ENCODE data around the gene PDCD1LG2.

DNA sequence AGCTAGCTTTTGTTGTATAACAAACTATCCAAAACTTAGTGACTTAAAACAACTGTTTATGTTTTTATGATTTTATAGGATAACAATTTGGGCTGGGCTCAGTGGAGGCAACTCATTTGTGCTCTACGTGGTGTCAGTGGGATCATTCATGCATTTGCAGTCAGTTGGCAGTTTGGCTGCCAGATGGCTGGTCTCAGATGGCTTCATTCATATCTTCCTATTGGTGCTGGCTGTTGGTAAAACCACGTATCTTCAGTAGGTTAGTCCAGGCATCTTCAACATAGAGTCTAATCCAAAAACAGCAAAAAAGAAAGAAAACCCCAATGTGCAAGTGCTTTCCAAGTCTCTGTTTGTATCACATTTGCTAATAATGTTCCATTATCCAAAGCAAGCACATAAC lies 66.9 kb downstream of the PDCD1LG2 start:
- TF ChIP-seq, protein P1, sequence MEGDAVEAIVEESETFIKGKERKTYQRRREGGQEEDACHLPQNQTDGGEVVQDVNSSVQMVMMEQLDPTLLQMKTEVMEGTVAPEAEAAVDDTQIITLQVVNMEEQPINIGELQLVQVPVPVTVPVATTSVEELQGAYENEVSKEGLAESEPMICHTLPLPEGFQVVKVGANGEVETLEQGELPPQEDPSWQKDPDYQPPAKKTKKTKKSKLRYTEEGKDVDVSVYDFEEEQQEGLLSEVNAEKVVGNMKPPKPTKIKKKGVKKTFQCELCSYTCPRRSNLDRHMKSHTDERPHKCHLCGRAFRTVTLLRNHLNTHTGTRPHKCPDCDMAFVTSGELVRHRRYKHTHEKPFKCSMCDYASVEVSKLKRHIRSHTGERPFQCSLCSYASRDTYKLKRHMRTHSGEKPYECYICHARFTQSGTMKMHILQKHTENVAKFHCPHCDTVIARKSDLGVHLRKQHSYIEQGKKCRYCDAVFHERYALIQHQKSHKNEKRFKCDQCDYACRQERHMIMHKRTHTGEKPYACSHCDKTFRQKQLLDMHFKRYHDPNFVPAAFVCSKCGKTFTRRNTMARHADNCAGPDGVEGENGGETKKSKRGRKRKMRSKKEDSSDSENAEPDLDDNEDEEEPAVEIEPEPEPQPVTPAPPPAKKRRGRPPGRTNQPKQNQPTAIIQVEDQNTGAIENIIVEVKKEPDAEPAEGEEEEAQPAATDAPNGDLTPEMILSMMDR (conservative IDR thresholded peaks at IDR 0.05; ENCODE audit: low read depth, low read length) = no peak
- TF ChIP-seq EZH2 (IDR thresholded peaks at IDR 0.05; ENCODE audit: borderline replicate concordance, low read depth, low read length, poor library complexity, severe bottlenecking) = no peak
